Stomach (tissue), 4 donors: ENCODE results near the gene FREM1.

ENCODE experiments used
- CTCF ChIP-seq, 7 experiments: fragments of 450-650 bp in 4 of 7; fragments of 200-600 bp in 3 of 7; sonication (generic) in 3 of 7; IDR thresholded peaks; one replicate each; pipeline ENCODE4 v1.5.1; 2016 to 2019; ENCODE audit warnings: antibody characterized with exemption in 7 of 7, control low read depth in 2 of 7, mild to moderate bottlenecking in 1 of 7
- POLR2A ChIP-seq, 4 donors: fragments of 450-650 bp; IDR thresholded peaks; one replicate each; pipeline ENCODE4 v1.6.1; 2016; ENCODE audit warnings: antibody characterized with exemption in 4 of 4, control low read depth in 2 of 4, mild to moderate bottlenecking in 1 of 4, moderate library complexity in 1 of 4
- POLR2AphosphoS5 ChIP-seq, 3 donors: sonication (generic); formaldehyde crosslinking; IDR thresholded peaks; one replicate each; pipeline ENCODE4 v1.6.1; 2016; ENCODE audit warnings: antibody characterized with exemption in 3 of 3

GRCh38 chr9:14778565-14778964, 131.7 kb downstream of the FREM1 start:
- TF ChIP-seq CTCF (IDR thresholded peaks at IDR 0.05) (no peak), POLR2AphosphoS5 (IDR thresholded peaks at IDR 0.05) (no peak), POLR2A (IDR thresholded peaks at IDR 0.05) (no peak)
